Endothelial cell (in vitro differentiated cells): Measurements from ENCODE around the gene MYO1D. TPM values are rescaled to one million over a fixed set of nuclear protein-coding genes. Genes with fewer than 3 reads are reported as not detected.

Source experiments
- DNase-seq: peaks from one replicate; pipeline ENCODE4 v3.0.0; 2021; ENCODE audit warnings: low spot score
- H3K27ac Mint-ChIP-seq: one replicate; pipeline ENCODE4 v1.8.0; 2021; ENCODE audit warnings: mixed read lengths, inconsistent platforms; ENCODE audit not compliant: unreplicated experiment
- H3K27me3 Mint-ChIP-seq: one replicate; pipeline ENCODE4 v1.8.0; 2021; ENCODE audit warnings: mild to moderate bottlenecking, moderate library complexity, mixed read lengths, inconsistent platforms; ENCODE audit not compliant: unreplicated experiment
- H3K36me3 Mint-ChIP-seq: one replicate; pipeline ENCODE4 v1.8.0; 2021; ENCODE audit warnings: mild to moderate bottlenecking, low read depth, mixed read lengths, inconsistent platforms; ENCODE audit not compliant: unreplicated experiment
- H3K4me1 Mint-ChIP-seq: one replicate; pipeline ENCODE4 v1.8.0; 2021; ENCODE audit warnings: mild to moderate bottlenecking, mixed read lengths, inconsistent platforms; ENCODE audit not compliant: unreplicated experiment
- H3K4me3 Mint-ChIP-seq: one replicate; pipeline ENCODE4 v1.8.0; 2021; ENCODE audit warnings: mild to moderate bottlenecking, mixed read lengths, inconsistent platforms; ENCODE audit not compliant: unreplicated experiment
- H3K9me3 Mint-ChIP-seq: one replicate; pipeline ENCODE4 v1.8.0; 2021; ENCODE audit warnings: mixed read lengths, inconsistent platforms; ENCODE audit not compliant: unreplicated experiment
- CTCF ChIP-seq: fragments of 200-600 bp; sonication (generic); IDR thresholded peaks from one replicate; pipeline ENCODE4 v1.5.0; 2021; ENCODE audit warnings: antibody characterized with exemption; ENCODE audit not compliant: unreplicated experiment
- total RNA-seq: library from RNA; stranded (reverse); fragmentation: NEBNext Ultra II Directional; extraction: Animal tissue kit (Norgen Biotek cat#: 25700); gene quantifications from one replicate; pipeline ENCODE4 v1.2.1, GENCODE V29; 2021; ENCODE audit not compliant: unreplicated experiment

MYO1D gene
- total RNA-seq, 1 donor from 2014 or later: 26.4 TPM

- Mint-ChIP-seq H3K27ac (no peak overlapping the region), H3K27me3 (no peaks in the 10 kb centered on the region), H3K36me3 (no peaks in the 10 kb centered on the region), H3K4me1 (peaks cover 8% of the 10 kb centered on the region), H3K4me3 (no peak overlapping the region), H3K9me3 (no peaks in the 10 kb centered on the region)
- DNase-seq: no peak
- no peak for TF ChIP-seq CTCF
Observed at GRCh38 chr17:32793841-32794240, 83.1 kb downstream of the MYO1D start.

- Mint-ChIP-seq H3K27me3 (no peaks in the 10 kb centered on the region), H3K9me3 (no peaks in the 10 kb centered on the region), H3K36me3 (no peaks in the 10 kb centered on the region), H3K27ac (no peak overlapping the region), H3K4me3 (no peak overlapping the region), H3K4me1 (peaks cover 5% of the 10 kb centered on the region)
- TF ChIP-seq CTCF: no peak
- DNase-seq: no peak
Observed at GRCh38 chr17:32792207-32792606, 84.7 kb downstream of the MYO1D start.

- Mint-ChIP-seq H3K4me3 (no peak overlapping the region), H3K27me3 (no peaks in the 10 kb centered on the region), H3K9me3 (no peaks in the 10 kb centered on the region), H3K36me3 (no peaks in the 10 kb centered on the region), H3K4me1 (no peaks in the 10 kb centered on the region), H3K27ac (no peak overlapping the region)
- TF ChIP-seq CTCF: no peak
- DNase-seq: no peak
Observed at GRCh38 chr17:32786169-32786568, 90.8 kb downstream of the MYO1D start.

GRCh38 chr17:32784113-32784512, 92.8 kb downstream of the MYO1D start:
- no peak overlapping the region for H3K27ac Mint-ChIP-seq
- no peak overlapping the region for H3K4me3 Mint-ChIP-seq
- DNase-seq: no peak
- TF ChIP-seq CTCF: no peak
- no peaks in the 10 kb centered on the region for H3K9me3 Mint-ChIP-seq
- H3K36me3 Mint-ChIP-seq: no peaks in the 10 kb centered on the region
- H3K4me1 Mint-ChIP-seq: peaks cover 4% of the 10 kb centered on the region
- no peaks in the 10 kb centered on the region for H3K27me3 Mint-ChIP-seq

- Mint-ChIP-seq H3K4me1 (peaks cover 4% of the 10 kb centered on the region), H3K36me3 (no peaks in the 10 kb centered on the region), H3K27me3 (no peaks in the 10 kb centered on the region), H3K27ac (no peak overlapping the region), H3K9me3 (no peaks in the 10 kb centered on the region), H3K4me3 (no peak overlapping the region)
- peak; percentile 83 for TF ChIP-seq CTCF
- DNase-seq: no peak
Observed at GRCh38 chr17:32783602-32784001, 93.3 kb downstream of the MYO1D start.
